Adipose tissue (tissue), 3 donors: Measurements from ENCODE around the gene COL4A4. TPM values are rescaled to one million over a fixed set of nuclear protein-coding genes. Genes with fewer than 3 reads are reported as not detected.

Source experiments
- H3K27ac ChIP-seq: one replicate; pipeline ENCODE4 v1.5.1; 2013; ENCODE audit warnings: low read depth, low read length
- WGBS, 3 donors: extraction: QIAGEN DNeasy Blood & Tissue Kit; methylation state at CpG; one replicate each; pipeline ENCODE4 v1.1.7; 2013; 5-methylcytosine and 5-hydroxymethylcytosine counted together
- polyA plus RNA-seq, 3 donors: library from polyadenylated mRNA; stranded (reverse); fragments of 200-250 nt; gene quantifications; one replicate each; pipeline ENCODE4 v1.2.3, GENCODE V29; 2013
- donor health status: healthy with polysubstance abuse.
- donor health status: Bipolar disorder and iron deficiency.
- donor health status: healthy.

The COL4A4 gene
- polyA plus RNA-seq, 3 donors: 0.18 to 1.6 (median 0.67) TPM

- no peak overlapping the region for H3K27ac ChIP-seq
- 53 to 94% (median 61%) methylated on average over 1 of the region's 1 CpG for WGBS, 3 donors
Observed at GRCh38 chr2:227057060-227057459, 106.9 kb downstream of the COL4A4 start.

- no peak overlapping the region for H3K27ac ChIP-seq
- WGBS, 3 donors: 37 to 66% (median 44%) methylated on average over 1 of the region's 1 CpG
Observed at GRCh38 chr2:227054006-227054405, 110.0 kb downstream of the COL4A4 start.

GRCh38 chr2:227052879-227053278 lies 111.1 kb downstream of the COL4A4 start:
- H3K27ac ChIP-seq: no peak overlapping the region
- 22 to 61% (median 49%) methylated on average over 6 of the region's 6 CpGs for WGBS, 3 donors

GRCh38 chr2:227043981-227044380 lies 120.0 kb downstream of the COL4A4 start:
- WGBS, 3 donors: 81 to 85% (median 82%) methylated on average over 3 of the region's 3 CpGs
- H3K27ac ChIP-seq: no peak overlapping the region

GRCh38 chr2:227038550-227039189 lies 125.3 kb downstream of the COL4A4 start:
- WGBS, 3 donors: 43 to 73% (median 69%) methylated on average over 1 of the region's 1 CpG
- H3K27ac ChIP-seq: no peak overlapping the region

- WGBS, 3 donors: 60 to 87% (median 71%) methylated on average over 3 of the region's 3 CpGs
- no peak overlapping the region for H3K27ac ChIP-seq
Observed at GRCh38 chr2:227036527-227036926, 127.5 kb downstream of the COL4A4 start.

GRCh38 chr2:227035711-227036367 lies 128.2 kb downstream of the COL4A4 start:
- WGBS, 3 donors: 45 to 47% (median 46%) methylated on average over 7 of the region's 7 CpGs
- H3K27ac ChIP-seq: no peak overlapping the region

GRCh38 chr2:227033471-227034148 lies 130.4 kb downstream of the COL4A4 start:
- 47 to 63% (median 59%) methylated on average over 16 of the region's 16 CpGs for WGBS, 3 donors

GRCh38 chr2:227031379-227031778 lies 132.6 kb downstream of the COL4A4 start:
- 51 to 71% (median 62%) methylated on average over 3 of the region's 3 CpGs for WGBS, 3 donors
- H3K27ac ChIP-seq: no peak overlapping the region

More at GRCh38 chr2:227033471-227034148, 130.4 kb downstream of the COL4A4 start:
- no peak overlapping the region for H3K27ac ChIP-seq

- no peak overlapping the region for H3K27ac ChIP-seq
- 86 to 95% (median 91%) methylated on average over 2 of the region's 2 CpGs for WGBS, 3 donors
Observed at GRCh38 chr2:227030789-227031188, 133.2 kb downstream of the COL4A4 start.

GRCh38 chr2:227029426-227030105 lies 134.4 kb downstream of the COL4A4 start:
- no peak overlapping the region for H3K27ac ChIP-seq
- WGBS, 3 donors: 69 to 90% (median 71%) methylated on average over 3 of the region's 3 CpGs

GRCh38 chr2:227025510-227025909 lies 138.5 kb downstream of the COL4A4 start:
- no peak overlapping the region for H3K27ac ChIP-seq
- 81 to 91% (median 84%) methylated on average over 2 of the region's 2 CpGs for WGBS, 3 donors

- 55 to 72% (median 69%) methylated on average over 3 of the region's 3 CpGs for WGBS, 3 donors
- H3K27ac ChIP-seq: no peak overlapping the region
Observed at GRCh38 chr2:227022608-227023007, 141.4 kb downstream of the COL4A4 start.

- no peak overlapping the region for H3K27ac ChIP-seq
- WGBS, 3 donors: 75 to 89% (median 75%) methylated on average over 2 of the region's 2 CpGs
Observed at GRCh38 chr2:227020416-227020815, 143.6 kb downstream of the COL4A4 start.

- WGBS, 3 donors: 46 to 59% (median 56%) methylated on average over 4 of the region's 4 CpGs
Observed at GRCh38 chr2:227016894-227017293, 147.1 kb downstream of the COL4A4 start.

GRCh38 chr2:227013881-227014280 lies 150.1 kb downstream of the COL4A4 start:
- H3K27ac ChIP-seq: no peak overlapping the region
- 87% methylated on average over 8 of the region's 8 CpGs for WGBS, 3 donors

More at GRCh38 chr2:227016894-227017293, 147.1 kb downstream of the COL4A4 start:
- H3K27ac ChIP-seq: no peak overlapping the region

- whole genome bisulfite sequencing, 3 donors: 85 to 88% (median 86%) methylated on average over 9 of the region's 9 CpGs
- no peak overlapping the region for H3K27ac ChIP-seq
Observed at GRCh38 chr2:227013330-227013729, 150.7 kb downstream of the COL4A4 start.

GRCh38 chr2:227010433-227010832 lies 153.6 kb downstream of the COL4A4 start:
- no peak overlapping the region for H3K27ac ChIP-seq
- 58 to 80% (median 58%) methylated on average over 3 of the region's 3 CpGs for WGBS, 3 donors

- no peak overlapping the region for H3K27ac ChIP-seq
- WGBS, 3 donors: 96 to 98% (median 97%) methylated on average over 17 of the region's 17 CpGs
Observed at GRCh38 chr2:227007940-227008339, 156.1 kb downstream of the COL4A4 start.
